HCT116 (cell line): ENCODE data around the gene HEXD. TPM values are rescaled to one million over a fixed set of nuclear protein-coding genes. Genes with fewer than 3 reads are reported as not detected.

ENCODE experiments used
- ATAC-seq: fragments of 200-7000 bp; cut with Tn5 transposase; 2 replicates; pipeline ENCODE4 v1.9.1; 2020; ENCODE audit warnings: mild to moderate bottlenecking, moderate library complexity
- BruUV-seq: library from RNA; stranded (reverse); fragments of 400-500 nt; replicated peaks from 2 replicates; lab custom pipeline; 2021; lab: Mats Ljungman, UMichigan
- CTCF ChIA-PET: fragments of 300-600 bp; sonication (Branson Sonifier 250); formaldehyde crosslinking; loops from one replicate; lab custom pipeline; 2021; ENCODE audit warnings: antibody characterized with exemption; lab: Charles Lee
- POLR2A ChIA-PET: fragments of 300-600, 350-600 bp; sonication (Branson Sonifier 250); formaldehyde crosslinking; loops from one replicate; lab custom pipeline; 2021; ENCODE audit warnings: antibody characterized with exemption; lab: Charles Lee
- RAD21 ChIA-PET, 2 experiments: fragments of 300-600 bp; sonication (Branson Sonifier 250); formaldehyde crosslinking; loops; one replicate each; lab custom pipeline; 2023; ENCODE audit warnings: low total read pairs in 2 of 2; ENCODE audit not compliant: uncharacterized antibody in 2 of 2, unreplicated experiment in 2 of 2, low non-redundant PET in 1 of 2; lab: Charles Lee
- DNase-seq: peaks from one replicate; pipeline ENCODE4 v3.0.0-alpha.2; 2010; ENCODE audit warnings: low read depth, low spot score
- H2AFZ ChIP-seq: fragments of 200-600 bp; shearing (Covaris generic), sonication (generic); 2 replicates; pipeline ENCODE4 v1.6.1; 2017; ENCODE audit warnings: low read depth, mixed run types, mixed read lengths, antibody characterized with exemption, low read length; ENCODE audit not compliant: poor library complexity, severe bottlenecking
- H3K27ac ChIP-seq: 2 replicates; pipeline ENCODE4 v1.5.1; 2012; ENCODE audit warnings: low read depth, low read length
- H3K27me3 ChIP-seq: fragments of 200-600 bp; sonication (generic); 2 replicates; pipeline ENCODE4 v1.6.1; 2016; ENCODE audit warnings: mixed run types, low read length, mixed read lengths; ENCODE audit not compliant: insufficient read depth
- H3K36me3 ChIP-seq, 2 experiments: fragments of 200-500 bp in 1 of 2; fragments of 200-600 bp in 1 of 2; sonication (Bioruptor generic) in 1 of 2; sonication (generic) in 1 of 2; 2 replicates each; pipeline versions ENCODE4 v1.5.1 to v1.6.1; 2014 to 2016; ENCODE audit warnings: low read length in 2 of 2, inconsistent platforms in 1 of 2, mixed read lengths in 1 of 2, mixed run types in 1 of 2; ENCODE audit not compliant: insufficient read depth in 2 of 2, control insufficient read depth in 1 of 2
- H3K4me1 ChIP-seq, 2 experiments: fragments of 200-600 bp in 1 of 2; sonication (generic) in 1 of 2; 2 replicates each; pipeline versions ENCODE4 v1.5.1 to v1.6.1; 2012 to 2017; ENCODE audit warnings: low read length in 2 of 2, inconsistent platforms in 1 of 2, mild to moderate bottlenecking in 1 of 2, mixed read lengths in 1 of 2, mixed run types in 1 of 2, moderate library complexity in 1 of 2; ENCODE audit not compliant: insufficient read depth in 2 of 2, control insufficient read depth in 1 of 2
- H3K4me2 ChIP-seq: fragments of 200-600 bp; sonication (generic); 2 replicates; pipeline ENCODE4 v1.6.1; 2017; ENCODE audit warnings: mixed run types, low read length, mixed read lengths
- H3K4me3 ChIP-seq, 2 experiments: fragments of 200-600 bp in 1 of 2; sonication (generic) in 1 of 2; replicated peaks in 1 of 2; 2 replicates each; pipeline ENCODE4 v1.5.1; 2011 to 2016; ENCODE audit warnings: low read length in 2 of 2, control low read depth in 1 of 2, low read depth in 1 of 2, mild to moderate bottlenecking in 1 of 2, mixed read lengths in 1 of 2, mixed run types in 1 of 2
- H3K79me2 ChIP-seq: fragments of 200-600 bp; sonication (generic); 2 replicates; pipeline ENCODE4 v1.6.1; 2017; ENCODE audit warnings: mild to moderate bottlenecking, mixed run types, low read length, moderate library complexity, mixed read lengths; ENCODE audit not compliant: insufficient read depth
- H3K9ac ChIP-seq: fragments of 200-600 bp; sonication (generic); 2 replicates; pipeline ENCODE4 v1.6.1; 2016; ENCODE audit warnings: low read length, mixed read lengths
- H3K9me2 ChIP-seq: fragments of 200-600 bp; sonication (generic), shearing (Covaris generic); 2 replicates; pipeline ENCODE4 v1.6.1; 2017; ENCODE audit warnings: mixed run types, mild to moderate bottlenecking, moderate library complexity; ENCODE audit not compliant: insufficient read depth
- H3K9me3 ChIP-seq, 2 experiments: fragments of 200-500 bp in 1 of 2; fragments of 200-600 bp in 1 of 2; sonication (Bioruptor generic) in 1 of 2; sonication (generic) in 1 of 2; 2 replicates each; pipeline ENCODE4 v1.6.1; 2014 to 2017; ENCODE audit warnings: low read length in 2 of 2, mixed read lengths in 2 of 2, inconsistent platforms in 1 of 2, low read depth in 1 of 2, mild to moderate bottlenecking in 1 of 2, mixed run types in 1 of 2, moderate library complexity in 1 of 2; ENCODE audit not compliant: control insufficient read depth in 1 of 2, insufficient read depth in 1 of 2
- H4K20me1 ChIP-seq: fragments of 200-600 bp; sonication (generic), shearing (Covaris generic); 2 replicates; pipeline ENCODE4 v1.6.1; 2017; ENCODE audit warnings: mixed run types, mild to moderate bottlenecking, moderate library complexity; ENCODE audit not compliant: insufficient read depth
- CBX3 ChIP-seq: IDR thresholded peaks from 2 replicates; pipeline ENCODE4 v1.6.1; 2012; ENCODE audit warnings: low read depth
- CEBPB ChIP-seq: IDR thresholded peaks from 2 replicates; pipeline ENCODE4 v1.6.1; 2012; ENCODE audit warnings: low read depth
- EGR1 ChIP-seq: IDR thresholded peaks from 2 replicates; pipeline ENCODE4 v1.6.1; 2012; ENCODE audit warnings: low read depth
- ELF1 ChIP-seq: IDR thresholded peaks from 2 replicates; pipeline ENCODE4 v1.6.1; 2012; ENCODE audit warnings: low read depth, borderline replicate concordance
- FOSL1 ChIP-seq: IDR thresholded peaks from 2 replicates; pipeline ENCODE4 v1.6.1; 2012; ENCODE audit warnings: low read depth
- JUND ChIP-seq: IDR thresholded peaks from 2 replicates; pipeline ENCODE4 v1.6.1; 2012
- POLR2A ChIP-seq: IDR thresholded peaks from 2 replicates; pipeline ENCODE4 v1.7.0; 2011; ENCODE audit warnings: borderline replicate concordance; ENCODE audit not compliant: insufficient read depth, insufficient read length; ENCODE audit errors: extremely low read depth
- POLR2AphosphoS5 ChIP-seq: IDR thresholded peaks from 2 replicates; pipeline ENCODE4 v1.6.1; 2011; ENCODE audit warnings: mild to moderate bottlenecking, low read depth, low read length, moderate library complexity
- SIN3A ChIP-seq: IDR thresholded peaks from 2 replicates; pipeline ENCODE4 v1.6.1; 2012; ENCODE audit warnings: low read depth
- SP1 ChIP-seq: IDR thresholded peaks from 2 replicates; pipeline ENCODE4 v1.6.1; 2012; ENCODE audit warnings: low read depth
- SRF ChIP-seq: IDR thresholded peaks from 2 replicates; pipeline ENCODE4 v1.6.1; 2012; ENCODE audit warnings: low read depth
- YY1 ChIP-seq: IDR thresholded peaks from 2 replicates; pipeline ENCODE4 v1.6.1; 2011; ENCODE audit warnings: low read length, low read depth, moderate library complexity, mild to moderate bottlenecking; ENCODE audit not compliant: insufficient replicate concordance; ENCODE audit errors: extremely low read depth
- ZFX ChIP-seq: fragments of 450-650 bp; IDR thresholded peaks from 2 replicates; pipeline ENCODE4 v1.6.1; 2017
- ZNF274 ChIP-seq: fragments of 200-500 bp; sonication (Bioruptor generic); IDR thresholded peaks from 2 replicates; pipeline ENCODE4 v1.6.1; 2014; ENCODE audit warnings: mild to moderate bottlenecking, low read depth, low read length, inconsistent platforms
- intact Hi-C: fragments of 100-400 bp; cut with micrococcal nuclease; formaldehyde crosslinking; loops from 2 replicates; pipeline ENCODE4 v1.10.0; 2022
- total RNA-seq: library from RNA; stranded (reverse); gene quantifications from one replicate; pipeline ENCODE4 v1.2.1, GENCODE V29; 2021; ENCODE audit not compliant: unreplicated experiment
- TF ChIP-seq, protein P1 (sequence below): IDR thresholded peaks from 2 replicates; pipeline ENCODE4 v1.6.1; 2012
- TF ChIP-seq, protein P2 (sequence below): IDR thresholded peaks from 2 replicates; pipeline ENCODE4 v1.6.1; 2012; ENCODE audit warnings: low read depth
- TF ChIP-seq, protein P3 (sequence below), 3 experiments: fragments of 200-600 bp in 1 of 3; sonication (generic) in 1 of 3; IDR thresholded peaks in 2 of 3; conservative IDR thresholded peaks in 1 of 3; 2 replicates each; pipeline ENCODE4 v1.5.1; 2012 to 2017; ENCODE audit warnings: low read depth in 2 of 3, low read length in 2 of 3, antibody characterized with exemption in 1 of 3, borderline replicate concordance in 1 of 3, control low read depth in 1 of 3, mild to moderate bottlenecking in 1 of 3, mixed read lengths in 1 of 3, mixed run types in 1 of 3, moderate library complexity in 1 of 3; ENCODE audit not compliant: insufficient read depth in 1 of 3

HEXD gene
- total RNA-seq, 1 experiment from 2014 or later, result 45.2 TPM

DNA sequence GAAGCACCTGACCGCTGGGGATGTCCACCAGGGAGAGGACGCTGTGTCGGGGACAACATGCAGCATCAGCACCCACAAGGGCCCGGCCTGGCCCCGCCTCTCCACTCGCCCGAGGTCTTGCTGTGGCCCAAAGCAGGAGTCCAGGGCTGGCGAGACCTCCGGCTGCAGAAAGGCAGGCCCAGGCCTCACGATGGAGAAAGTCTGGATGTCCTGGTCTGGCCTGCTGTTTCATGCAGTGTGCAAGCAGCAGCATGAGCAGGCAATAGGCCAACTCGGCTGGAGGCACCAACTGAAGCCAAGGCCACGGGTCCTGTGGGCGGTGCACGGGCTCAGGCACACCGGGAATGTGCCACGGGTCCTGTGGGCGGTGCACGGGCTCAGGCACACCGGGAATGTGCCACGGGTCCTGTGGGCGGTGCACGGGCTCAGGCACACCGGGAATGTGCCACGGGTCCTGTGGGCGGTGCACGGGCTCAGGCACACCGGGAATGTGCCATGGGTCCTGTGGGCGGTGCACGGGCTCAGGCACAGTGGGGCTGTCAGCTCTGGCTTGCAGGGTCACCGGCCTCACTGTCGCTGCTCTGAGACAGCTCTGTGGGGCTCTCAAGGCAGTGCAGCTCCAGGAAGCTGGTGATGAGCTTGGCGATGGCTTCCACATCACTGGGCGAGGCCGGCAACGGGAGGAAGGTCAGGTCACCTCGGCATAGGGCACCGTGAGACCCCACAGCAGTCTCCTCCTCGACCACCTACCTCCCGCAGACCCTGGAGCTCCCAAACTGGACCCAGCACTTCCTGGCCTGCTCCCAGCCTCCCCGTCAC is 25.5 kb downstream of the HEXD start:
- Histone ChIP-seq H2AFZ (no peak overlapping the region), H3K4me1 (no peaks in the 10 kb centered on the region), H3K36me3 (peaks cover 0 to 17% of the 10 kb centered on the region in 2 experiments; a peak in 1 of 4 replicates), H4K20me1 (no peaks in the 10 kb centered on the region), H3K4me2 (no peak overlapping the region), H3K9me2 (no peaks in the 10 kb centered on the region), H3K27me3 (no peaks in the 10 kb centered on the region), H3K9me3 (no peaks in the 10 kb centered on the region), H3K27ac (no peak overlapping the region), H3K4me3 (no peak overlapping the region), H3K9ac (no peak overlapping the region), H3K79me2 (no peaks in the 10 kb centered on the region)
- BruUV-seq, result no TSS peak
- intact Hi-C loops, result no loop called here
- DNase-seq (no peak), ATAC-seq (no peak)
- ChIA-PET RAD21 (no interaction called here), CTCF (no interaction called here), POLR2A (no interaction called here)
- no peak for TF ChIP-seq POLR2AphosphoS5
- no peak for TF ChIP-seq SIN3A
- TF ChIP-seq FOSL1, result no peak
- no peak for TF ChIP-seq ELF1
- TF ChIP-seq, protein P1, sequence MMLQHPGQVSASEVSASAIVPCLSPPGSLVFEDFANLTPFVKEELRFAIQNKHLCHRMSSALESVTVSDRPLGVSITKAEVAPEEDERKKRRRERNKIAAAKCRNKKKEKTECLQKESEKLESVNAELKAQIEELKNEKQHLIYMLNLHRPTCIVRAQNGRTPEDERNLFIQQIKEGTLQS, result no peak
- TF ChIP-seq, protein P2, sequence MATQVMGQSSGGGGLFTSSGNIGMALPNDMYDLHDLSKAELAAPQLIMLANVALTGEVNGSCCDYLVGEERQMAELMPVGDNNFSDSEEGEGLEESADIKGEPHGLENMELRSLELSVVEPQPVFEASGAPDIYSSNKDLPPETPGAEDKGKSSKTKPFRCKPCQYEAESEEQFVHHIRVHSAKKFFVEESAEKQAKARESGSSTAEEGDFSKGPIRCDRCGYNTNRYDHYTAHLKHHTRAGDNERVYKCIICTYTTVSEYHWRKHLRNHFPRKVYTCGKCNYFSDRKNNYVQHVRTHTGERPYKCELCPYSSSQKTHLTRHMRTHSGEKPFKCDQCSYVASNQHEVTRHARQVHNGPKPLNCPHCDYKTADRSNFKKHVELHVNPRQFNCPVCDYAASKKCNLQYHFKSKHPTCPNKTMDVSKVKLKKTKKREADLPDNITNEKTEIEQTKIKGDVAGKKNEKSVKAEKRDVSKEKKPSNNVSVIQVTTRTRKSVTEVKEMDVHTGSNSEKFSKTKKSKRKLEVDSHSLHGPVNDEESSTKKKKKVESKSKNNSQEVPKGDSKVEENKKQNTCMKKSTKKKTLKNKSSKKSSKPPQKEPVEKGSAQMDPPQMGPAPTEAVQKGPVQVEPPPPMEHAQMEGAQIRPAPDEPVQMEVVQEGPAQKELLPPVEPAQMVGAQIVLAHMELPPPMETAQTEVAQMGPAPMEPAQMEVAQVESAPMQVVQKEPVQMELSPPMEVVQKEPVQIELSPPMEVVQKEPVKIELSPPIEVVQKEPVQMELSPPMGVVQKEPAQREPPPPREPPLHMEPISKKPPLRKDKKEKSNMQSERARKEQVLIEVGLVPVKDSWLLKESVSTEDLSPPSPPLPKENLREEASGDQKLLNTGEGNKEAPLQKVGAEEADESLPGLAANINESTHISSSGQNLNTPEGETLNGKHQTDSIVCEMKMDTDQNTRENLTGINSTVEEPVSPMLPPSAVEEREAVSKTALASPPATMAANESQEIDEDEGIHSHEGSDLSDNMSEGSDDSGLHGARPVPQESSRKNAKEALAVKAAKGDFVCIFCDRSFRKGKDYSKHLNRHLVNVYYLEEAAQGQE, result no peak
- no peak for TF ChIP-seq CBX3
- no peak for TF ChIP-seq SP1
- TF ChIP-seq, protein P3, sequence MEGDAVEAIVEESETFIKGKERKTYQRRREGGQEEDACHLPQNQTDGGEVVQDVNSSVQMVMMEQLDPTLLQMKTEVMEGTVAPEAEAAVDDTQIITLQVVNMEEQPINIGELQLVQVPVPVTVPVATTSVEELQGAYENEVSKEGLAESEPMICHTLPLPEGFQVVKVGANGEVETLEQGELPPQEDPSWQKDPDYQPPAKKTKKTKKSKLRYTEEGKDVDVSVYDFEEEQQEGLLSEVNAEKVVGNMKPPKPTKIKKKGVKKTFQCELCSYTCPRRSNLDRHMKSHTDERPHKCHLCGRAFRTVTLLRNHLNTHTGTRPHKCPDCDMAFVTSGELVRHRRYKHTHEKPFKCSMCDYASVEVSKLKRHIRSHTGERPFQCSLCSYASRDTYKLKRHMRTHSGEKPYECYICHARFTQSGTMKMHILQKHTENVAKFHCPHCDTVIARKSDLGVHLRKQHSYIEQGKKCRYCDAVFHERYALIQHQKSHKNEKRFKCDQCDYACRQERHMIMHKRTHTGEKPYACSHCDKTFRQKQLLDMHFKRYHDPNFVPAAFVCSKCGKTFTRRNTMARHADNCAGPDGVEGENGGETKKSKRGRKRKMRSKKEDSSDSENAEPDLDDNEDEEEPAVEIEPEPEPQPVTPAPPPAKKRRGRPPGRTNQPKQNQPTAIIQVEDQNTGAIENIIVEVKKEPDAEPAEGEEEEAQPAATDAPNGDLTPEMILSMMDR (IDR thresholded peaks at IDR 0.05 in 2 of 3, conservative IDR thresholded peaks at IDR 0.05 in 1 of 3; ENCODE audit: borderline replicate concordance in 1 of 3, insufficient read depth in 1 of 3, low read depth in 2 of 3, low read length in 2 of 3), result no peak
- no peak for TF ChIP-seq ZFX
- TF ChIP-seq ZNF274, result no peak
- no peak for TF ChIP-seq SRF
- no peak for TF ChIP-seq EGR1
- TF ChIP-seq JUND, result no peak
- no peak for TF ChIP-seq YY1
- TF ChIP-seq POLR2A, result no peak
- no peak for TF ChIP-seq CEBPB
